GM21786 (cell line): ENCODE measurements around the gene SHANK2.

Source experiments
- ATAC-seq: cut with Tn5 transposase; IDR thresholded peaks from one replicate; pipeline ENCODE4 v1.9.1; 2021; ENCODE audit not compliant: unreplicated experiment

Gene SHANK2

GRCh38 chr11:71252269-71252769 lies at the start of gene SHANK2:
TSS of gene SHANK2 (minus strand) at chr11:71252577. CDS start at chr11:71147326, 105,251 bp downstream.
- ATAC-seq = no peak

DNA sequence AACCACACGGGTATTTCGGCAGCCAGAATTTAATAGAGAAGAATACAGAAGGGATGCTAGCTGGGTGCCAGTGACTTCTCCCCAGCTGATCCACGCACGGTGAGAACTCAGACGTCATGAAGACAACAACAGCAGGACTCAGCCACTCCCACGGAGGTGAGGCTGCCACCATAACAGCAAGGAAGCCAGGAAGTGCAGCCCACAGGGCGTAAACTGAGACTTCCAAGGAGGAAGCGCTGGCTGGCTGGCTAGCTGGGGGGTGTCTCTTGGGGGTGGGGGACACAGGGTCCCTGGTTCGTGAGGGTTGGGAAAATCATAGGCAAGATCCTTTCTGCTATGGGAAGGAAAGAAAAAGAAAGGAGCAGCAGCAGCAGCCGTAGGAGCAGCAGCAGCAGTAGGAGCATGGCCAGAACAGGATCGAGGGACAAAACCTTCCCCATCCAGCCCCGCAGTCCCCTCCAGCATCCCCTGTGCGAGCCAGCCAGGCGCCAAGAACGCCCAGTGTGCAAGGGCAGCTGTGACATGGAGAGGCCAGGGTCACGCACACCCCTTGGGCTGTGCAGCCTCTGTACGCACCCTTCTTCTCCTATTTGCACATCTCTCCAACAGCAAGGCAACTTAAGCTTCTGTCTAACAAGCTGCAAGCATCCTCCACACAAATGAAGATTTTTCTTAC lies 49.6 kb upstream of the SHANK2 start:
- no peak for ATAC-seq

DNA sequence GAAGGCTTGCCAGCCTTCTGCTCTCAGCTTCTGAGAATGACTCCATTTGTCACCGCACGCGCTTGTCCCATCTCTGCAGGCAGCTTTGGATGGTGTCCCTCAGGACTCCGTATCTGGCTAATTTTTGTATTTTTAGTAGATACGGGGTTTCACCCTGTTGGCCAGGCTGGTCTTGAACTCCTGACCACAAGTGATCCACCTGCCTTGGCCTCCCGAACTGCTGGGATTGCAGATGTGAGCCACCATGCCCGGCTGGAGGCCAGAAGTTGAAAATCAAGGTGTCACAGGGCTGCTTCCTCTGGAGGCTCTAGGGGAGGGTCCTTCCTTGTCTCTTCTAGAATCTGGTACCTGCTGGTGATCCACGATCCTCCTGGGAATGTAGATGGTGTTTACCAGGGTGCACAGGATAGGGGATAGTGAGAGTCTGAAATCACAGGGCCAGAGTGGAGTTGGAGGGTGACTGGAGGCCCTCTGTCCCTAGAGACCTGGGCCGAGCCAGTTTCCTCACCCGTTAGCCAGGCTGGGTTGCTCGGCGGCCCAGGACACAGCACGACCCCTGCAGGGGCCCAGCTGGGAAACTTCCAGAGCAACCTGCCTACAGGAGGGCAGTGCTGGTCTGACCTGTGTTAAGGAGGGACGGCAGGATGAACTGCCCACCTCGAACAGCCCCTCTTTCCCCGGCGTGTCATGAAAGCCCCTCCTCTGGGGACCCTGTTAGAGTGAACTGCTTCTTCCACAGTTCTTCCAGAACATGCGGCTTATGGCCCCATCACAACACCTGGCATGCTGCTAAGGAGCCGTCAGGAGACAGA lies 48.9 kb upstream of the SHANK2 start:
- ATAC-seq = no peak

- no peak for ATAC-seq
Observed at GRCh38 chr11:71300187-71300586, 47.8 kb upstream of the SHANK2 start.

DNA sequence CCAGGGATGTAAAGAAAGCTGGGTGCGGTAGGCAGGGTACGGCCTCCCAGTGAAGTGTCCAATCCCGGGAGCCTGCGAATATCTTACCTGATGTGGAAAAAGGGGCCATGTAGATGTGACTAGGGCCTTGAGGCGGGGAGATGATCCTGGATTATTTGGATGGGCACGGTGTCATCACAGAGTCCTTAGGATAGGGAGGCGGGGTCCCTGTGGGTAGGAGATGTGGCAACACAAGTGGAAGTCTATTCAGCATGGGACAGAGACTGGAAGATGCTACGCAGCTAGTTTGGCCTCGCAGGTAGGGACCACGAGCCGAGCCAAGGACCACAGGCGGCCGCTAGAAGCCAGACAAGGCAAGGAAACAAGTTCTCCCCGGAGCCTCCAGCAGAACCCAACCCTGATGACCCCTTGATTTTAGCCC lies 46.4 kb upstream of the SHANK2 start:
- ATAC-seq = no peak

DNA sequence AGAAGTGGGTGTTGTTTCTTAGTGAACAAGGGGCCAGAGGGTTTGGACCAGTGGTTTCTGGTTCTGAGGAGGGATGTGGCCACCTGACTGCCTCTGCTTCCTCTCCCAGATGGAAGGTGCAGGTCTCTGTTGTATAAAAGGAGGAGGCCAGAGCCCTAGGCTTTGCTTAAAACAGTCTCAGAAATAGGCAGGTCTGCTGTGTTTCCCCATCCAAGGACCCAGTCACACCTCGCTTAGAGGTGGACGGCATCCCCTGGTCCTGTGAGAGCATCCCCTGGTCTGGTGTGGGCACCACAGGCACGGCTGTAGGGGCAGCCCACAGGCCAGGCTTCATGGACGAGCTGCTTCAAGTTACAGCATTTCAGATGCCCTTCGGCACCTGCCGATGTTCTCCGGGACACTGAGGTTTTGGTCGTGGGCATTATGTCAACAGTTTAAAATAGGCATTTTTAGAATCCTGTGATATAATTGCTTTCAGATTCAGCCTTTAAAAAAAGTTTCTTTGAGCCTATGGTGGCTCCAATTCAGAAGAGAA lies 45.7 kb upstream of the SHANK2 start:
- no peak for ATAC-seq

DNA sequence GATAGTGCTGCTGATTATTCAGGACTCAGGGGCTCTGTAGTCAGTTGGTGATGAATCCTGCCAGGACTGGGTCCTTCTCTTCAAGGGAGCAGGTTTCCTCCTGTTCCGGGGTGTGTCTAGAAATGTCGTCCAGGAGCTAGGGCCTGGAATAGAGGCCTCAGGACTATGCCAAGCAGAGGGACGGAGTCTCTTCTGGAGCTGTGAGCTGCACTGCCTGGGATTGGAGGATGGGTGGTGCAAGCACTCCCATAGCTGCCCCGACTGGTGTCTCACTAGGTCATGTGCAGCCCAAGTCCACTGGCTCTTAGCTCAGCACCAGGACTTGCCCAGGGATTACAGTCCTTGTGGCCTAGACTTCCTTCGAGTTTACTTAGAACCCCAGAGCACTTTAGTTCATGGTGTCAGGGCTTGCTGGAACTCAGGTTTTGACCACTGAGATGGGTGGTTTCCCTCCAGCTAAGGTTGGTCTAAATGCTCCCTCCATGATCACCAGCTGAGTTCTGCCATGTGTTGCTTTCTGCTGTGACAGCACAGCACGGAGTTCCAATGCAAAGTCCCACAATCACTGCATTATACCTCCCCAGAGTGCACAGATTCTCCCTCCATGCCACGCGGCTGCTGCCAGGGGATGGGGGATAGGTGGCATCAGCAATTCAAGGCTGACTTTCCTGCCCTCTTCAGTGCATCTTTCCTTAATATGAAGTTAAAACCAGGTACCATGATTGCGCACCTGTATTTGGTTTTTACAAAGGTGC lies 42.6 kb upstream of the SHANK2 start:
- no peak for ATAC-seq

DNA sequence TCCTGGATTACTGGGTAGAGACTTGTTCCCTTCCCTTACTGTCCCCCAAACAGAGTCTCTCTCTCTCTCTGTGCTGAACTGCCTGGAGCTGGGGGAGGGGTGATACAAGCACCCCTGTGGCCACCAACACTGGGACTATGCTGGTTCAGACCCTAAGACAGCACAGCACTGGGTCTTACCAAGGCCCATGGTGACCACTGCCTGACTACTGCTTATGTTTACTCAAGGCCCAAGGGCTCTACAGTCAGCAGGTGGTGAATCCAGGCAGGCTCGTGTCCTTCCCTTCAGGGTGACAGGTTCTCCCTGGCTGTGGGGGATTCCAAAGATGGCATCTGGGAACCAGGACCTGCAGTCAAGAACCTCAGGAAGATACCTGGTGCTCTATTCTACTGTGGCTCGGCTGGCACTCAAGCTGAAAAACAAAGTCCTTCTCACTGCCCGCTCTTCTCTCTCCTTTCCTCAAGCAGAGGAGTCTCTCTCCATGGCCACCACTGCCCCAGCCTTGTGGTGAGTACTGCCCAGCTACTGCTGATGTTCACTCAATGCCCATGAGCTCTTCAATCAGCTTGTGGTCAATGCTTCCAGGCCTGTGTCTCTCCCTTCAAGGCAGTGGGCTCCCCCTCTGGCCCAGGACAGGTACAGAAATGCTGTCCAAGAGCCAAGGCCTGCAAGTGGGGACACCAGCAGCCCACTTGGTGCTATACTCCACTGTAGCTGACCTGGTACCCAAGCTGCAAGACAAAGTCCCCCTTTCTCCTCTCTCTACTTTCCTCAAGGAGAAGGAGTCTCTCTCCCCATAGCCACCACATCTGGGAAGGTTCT lies 41.8 kb upstream of the SHANK2 start:
- ATAC-seq = no peak

GRCh38 chr11:71286701-71287643 lies 34.6 kb upstream of the SHANK2 start:
- no peak for ATAC-seq

DNA sequence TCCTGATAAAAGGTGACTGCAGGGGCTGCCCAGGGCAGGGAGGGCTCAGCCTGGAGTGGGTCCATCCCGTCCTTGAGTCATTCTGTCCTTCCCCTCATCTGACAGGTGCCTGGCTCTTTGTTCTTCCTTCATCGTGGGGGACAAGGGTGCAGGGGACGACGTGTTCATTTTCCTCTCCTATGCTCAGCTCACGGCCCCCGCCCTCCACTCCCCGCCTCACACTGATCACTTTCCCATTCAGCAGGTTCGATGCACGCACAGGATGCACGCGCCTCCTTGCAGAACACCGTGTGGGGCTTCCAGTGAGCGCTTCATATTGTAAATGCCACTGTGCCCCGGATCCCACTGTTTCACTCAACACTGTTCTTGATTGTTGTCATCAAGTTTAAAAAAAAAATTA lies 32.7 kb upstream of the SHANK2 start:
- no peak for ATAC-seq

DNA sequence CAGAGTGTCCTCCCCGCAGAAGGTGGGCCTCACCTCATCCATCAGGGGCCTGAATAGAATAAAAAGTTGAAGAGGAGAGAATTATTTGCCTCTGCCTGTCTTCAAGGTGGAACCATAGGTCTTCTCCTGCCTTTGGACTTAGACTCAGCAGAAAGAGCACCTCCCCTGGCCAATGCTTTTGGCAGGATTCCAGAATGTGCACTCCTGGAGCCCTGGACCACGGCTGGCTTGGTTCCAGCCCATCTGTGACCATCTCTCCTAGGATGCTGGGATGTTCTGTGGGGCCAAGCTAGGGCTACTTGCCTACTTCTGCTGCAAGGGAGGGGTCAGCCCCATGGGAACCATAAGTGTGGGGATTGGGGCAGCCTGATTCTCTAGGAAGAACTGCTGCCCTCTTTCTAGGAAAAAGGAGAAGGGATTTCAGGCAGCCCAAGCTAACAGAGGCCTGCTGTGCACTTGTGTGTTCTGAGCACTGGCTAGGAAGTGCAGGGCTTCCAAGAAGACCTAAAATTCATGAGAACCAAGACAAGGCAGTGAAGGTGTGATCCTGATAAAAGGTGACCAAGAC lies 32.2 kb upstream of the SHANK2 start:
- no peak for ATAC-seq

- no peak for ATAC-seq
Observed at GRCh38 chr11:71283971-71284441, 31.6 kb upstream of the SHANK2 start.

DNA sequence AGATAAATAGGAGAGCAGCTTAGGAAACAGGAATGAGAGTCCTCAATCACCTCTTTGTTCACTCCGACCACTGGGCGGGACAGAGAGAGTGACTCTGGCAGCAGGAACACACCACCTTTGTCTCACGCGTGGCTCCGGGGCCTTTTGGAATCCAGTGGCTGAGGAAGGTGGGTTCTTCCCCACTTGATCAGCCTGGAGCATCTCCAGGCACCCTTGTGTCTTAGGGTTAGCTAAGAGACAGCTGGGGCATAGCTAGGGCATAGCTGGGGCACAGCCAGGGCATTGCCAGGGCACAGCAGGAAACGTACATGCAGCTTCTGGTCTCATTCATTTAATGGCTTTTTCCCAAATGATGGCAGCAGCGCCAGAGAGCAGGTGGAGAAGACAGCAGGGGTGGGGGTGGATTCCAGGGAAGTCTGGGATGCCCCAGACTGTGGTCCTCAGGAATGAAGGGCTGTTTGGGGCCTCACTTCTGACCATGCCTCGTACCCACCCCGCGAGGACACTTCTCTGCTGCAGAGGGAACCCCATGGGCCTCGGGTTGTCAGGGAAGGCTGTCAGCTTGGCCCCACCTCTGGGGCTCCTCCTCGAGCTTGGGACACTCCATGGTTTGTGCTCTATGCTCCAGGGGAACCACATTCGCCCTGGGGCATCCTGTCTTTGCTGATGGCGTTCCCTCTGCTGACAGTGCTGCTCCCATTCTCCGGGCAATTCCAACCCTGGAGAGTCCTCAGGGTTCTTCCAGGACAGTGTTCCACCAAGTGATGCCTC lies 30.4 kb upstream of the SHANK2 start:
- ATAC-seq = no peak

DNA sequence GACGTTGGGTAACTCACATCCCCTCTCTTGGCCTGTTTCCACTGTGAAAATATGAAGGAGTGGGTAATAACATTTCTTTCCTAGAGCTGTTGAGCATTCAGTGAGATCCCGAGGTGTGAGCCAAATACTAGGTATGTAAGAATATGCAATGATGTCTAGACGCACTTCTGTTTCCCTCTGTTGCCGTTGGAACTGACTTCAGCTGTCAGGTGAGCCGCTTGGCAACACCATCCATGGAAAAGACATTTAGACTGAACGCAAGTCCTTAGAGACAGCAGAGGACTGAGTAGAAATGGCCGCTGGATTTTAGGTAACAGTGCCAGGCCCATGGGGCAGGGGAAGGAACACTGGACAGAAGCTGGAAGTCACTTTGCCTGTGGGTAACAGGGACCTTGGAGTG lies 29.5 kb upstream of the SHANK2 start:
- ATAC-seq = no peak

DNA sequence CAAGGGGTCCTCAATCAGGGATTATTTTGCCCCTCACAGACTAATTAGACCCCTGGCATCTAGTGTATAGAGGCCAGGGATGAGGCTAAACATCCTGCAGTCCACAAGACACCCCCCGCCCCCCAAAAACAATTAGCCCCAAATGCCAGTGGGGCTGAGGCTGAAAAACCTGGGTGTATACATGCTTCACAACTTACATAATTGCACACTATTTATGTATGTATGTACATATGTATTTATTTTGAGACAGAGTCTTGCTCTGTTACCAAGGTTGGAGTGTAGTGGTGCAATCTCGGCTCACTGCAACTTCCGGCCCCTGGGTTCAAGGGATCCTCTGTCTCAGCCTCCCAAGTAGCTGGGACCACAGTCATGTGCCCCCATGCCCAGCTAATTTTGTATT lies 28.8 kb upstream of the SHANK2 start:
- ATAC-seq = no peak

GRCh38 chr11:71279916-71280645 lies 27.7 kb upstream of the SHANK2 start:
- no peak for ATAC-seq

GRCh38 chr11:71272161-71272560 lies 19.8 kb upstream of the SHANK2 start:
- no peak for ATAC-seq
